Measurements from ENCODE around the gene PAQR7.

PAQR7 gene

GRCh38 chr1:25871704-25872494, 3.6 kb downstream of the PAQR7 start:
- H3K36me3 Mint-ChIP-seq, result no peaks in the 10 kb centered on the region
- H3K9me3 Mint-ChIP-seq, result no peaks in the 10 kb centered on the region
- H3K4me1 Mint-ChIP-seq, result peaks cover 46% of the 10 kb centered on the region
- H3K27me3 Mint-ChIP-seq, result no peaks in the 10 kb centered on the region
- ATAC-seq, result no peak
- no peak overlapping the region for H3K4me3 Mint-ChIP-seq
- peak overlapping the region; percentile 62 for H3K27ac Mint-ChIP-seq

GRCh38 chr1:25871086-25871703, 4.3 kb downstream of the PAQR7 start:
- H3K27ac Mint-ChIP-seq, result no peak overlapping the region

GRCh38 chr1:25870614-25871013, 4.9 kb downstream of the PAQR7 start:
- H3K4me3 Mint-ChIP-seq, result no peak overlapping the region
- peaks cover 5% of the 10 kb centered on the region for H3K36me3 Mint-ChIP-seq
- H3K4me1 Mint-ChIP-seq, result peaks cover 37% of the 10 kb centered on the region
- no peaks in the 10 kb centered on the region for H3K27me3 Mint-ChIP-seq
- no peak overlapping the region for H3K27ac Mint-ChIP-seq
- no peaks in the 10 kb centered on the region for H3K9me3 Mint-ChIP-seq
- ATAC-seq, result no peak

More at GRCh38 chr1:25871086-25871703, 4.3 kb downstream of the PAQR7 start:
- peaks cover 2% of the 10 kb centered on the region for H3K36me3 Mint-ChIP-seq
- peaks cover 42% of the 10 kb centered on the region for H3K4me1 Mint-ChIP-seq
- H3K4me3 Mint-ChIP-seq, result no peak overlapping the region
- no peaks in the 10 kb centered on the region for H3K27me3 Mint-ChIP-seq
- no peak for ATAC-seq
- H3K9me3 Mint-ChIP-seq, result no peaks in the 10 kb centered on the region

GRCh38 chr1:25869909-25870606, 5.5 kb downstream of the PAQR7 start:
- Mint-ChIP-seq H3K4me1 (peaks cover 34% of the 10 kb centered on the region), H3K4me3 (no peak overlapping the region), H3K27ac (no peak overlapping the region), H3K9me3 (no peaks in the 10 kb centered on the region), H3K36me3 (peaks cover 5% of the 10 kb centered on the region), H3K27me3 (no peaks in the 10 kb centered on the region)
- ATAC-seq, result no peak

GRCh38 chr1:25867210-25867991, 8.1 kb downstream of the PAQR7 start:
- H3K36me3 Mint-ChIP-seq, result peaks cover 13% of the 10 kb centered on the region
- H3K9me3 Mint-ChIP-seq, result no peaks in the 10 kb centered on the region
- H3K27ac Mint-ChIP-seq, result no peak overlapping the region
- ATAC-seq, result no peak
- no peak overlapping the region for H3K4me3 Mint-ChIP-seq
- H3K27me3 Mint-ChIP-seq, result no peaks in the 10 kb centered on the region
- peaks cover 12% of the 10 kb centered on the region for H3K4me1 Mint-ChIP-seq

GRCh38 chr1:25866288-25866687, 9.2 kb downstream of the PAQR7 start:
- Mint-ChIP-seq H3K36me3 (peaks cover 14% of the 10 kb centered on the region), H3K4me1 (peaks cover 8% of the 10 kb centered on the region), H3K27ac (no peak overlapping the region), H3K4me3 (no peak overlapping the region), H3K27me3 (no peaks in the 10 kb centered on the region), H3K9me3 (no peaks in the 10 kb centered on the region)
- no peak for ATAC-seq

- no peak for ATAC-seq
- peaks cover 13% of the 10 kb centered on the region for H3K4me1 Mint-ChIP-seq
- no peak overlapping the region for H3K27ac Mint-ChIP-seq
- H3K27me3 Mint-ChIP-seq, result no peaks in the 10 kb centered on the region
- no peak overlapping the region for H3K4me3 Mint-ChIP-seq
- H3K36me3 Mint-ChIP-seq, result peaks cover 14% of the 10 kb centered on the region
- no peaks in the 10 kb centered on the region for H3K9me3 Mint-ChIP-seq
These were observed 11.1 kb downstream of the PAQR7 start for GRCh38 chr1:25864434-25864833.

GRCh38 chr1:25863486-25864262, 11.8 kb downstream of the PAQR7 start:
- no peak for ATAC-seq
- Mint-ChIP-seq H3K27me3 (no peaks in the 10 kb centered on the region), H3K9me3 (no peaks in the 10 kb centered on the region), H3K36me3 (peaks cover 14% of the 10 kb centered on the region), H3K4me1 (peaks cover 21% of the 10 kb centered on the region), H3K27ac (no peak overlapping the region), H3K4me3 (no peak overlapping the region)

- no peak for ATAC-seq
- H3K4me3 Mint-ChIP-seq, result no peak overlapping the region
- H3K9me3 Mint-ChIP-seq, result no peaks in the 10 kb centered on the region
- H3K4me1 Mint-ChIP-seq, result peaks cover 24% of the 10 kb centered on the region
- H3K27me3 Mint-ChIP-seq, result no peaks in the 10 kb centered on the region
- H3K27ac Mint-ChIP-seq, result no peak overlapping the region
- H3K36me3 Mint-ChIP-seq, result peaks cover 14% of the 10 kb centered on the region
These were observed 12.6 kb downstream of the PAQR7 start for GRCh38 chr1:25862785-25863485.

- ATAC-seq, result no peak
- H3K4me3 Mint-ChIP-seq, result peak overlapping the region; percentile 11
- peaks cover 14% of the 10 kb centered on the region for H3K36me3 Mint-ChIP-seq
- peaks cover 24% of the 10 kb centered on the region for H3K4me1 Mint-ChIP-seq
- no peaks in the 10 kb centered on the region for H3K9me3 Mint-ChIP-seq
- peak overlapping the region; percentile 21 for H3K27ac Mint-ChIP-seq
- no peaks in the 10 kb centered on the region for H3K27me3 Mint-ChIP-seq
These were observed 13.9 kb downstream of the PAQR7 start for GRCh38 chr1:25861316-25862286.

- H3K4me1 Mint-ChIP-seq, result peaks cover 24% of the 10 kb centered on the region
- peak; percentile 94 for ATAC-seq
- peak within 1 kb of the TSS; percentile 75 for H3K4me3 Mint-ChIP-seq
- H3K36me3 Mint-ChIP-seq, result peaks cover 9% of the 10 kb centered on the region
- no peaks in the 10 kb centered on the region for H3K27me3 Mint-ChIP-seq
- H3K9me3 Mint-ChIP-seq, result no peaks in the 10 kb centered on the region
- peak within 1 kb of the TSS; percentile 89 for H3K27ac Mint-ChIP-seq
These were observed 16.4 kb downstream of the PAQR7 start, which contains the start of gene AUNIP for GRCh38 chr1:25858906-25859789. AUNIP (minus strand) TSS chr1:25859457; CDS start chr1:25859357, 100 bp downstream.

GRCh38 chr1:25858494-25858893, 17.0 kb downstream of the PAQR7 start:
- no peaks in the 10 kb centered on the region for H3K9me3 Mint-ChIP-seq
- no peak for ATAC-seq
- peak overlapping the region; percentile 89 for H3K27ac Mint-ChIP-seq
- no peaks in the 10 kb centered on the region for H3K27me3 Mint-ChIP-seq
- peaks cover 24% of the 10 kb centered on the region for H3K4me1 Mint-ChIP-seq
- peaks cover 9% of the 10 kb centered on the region for H3K36me3 Mint-ChIP-seq
- H3K4me3 Mint-ChIP-seq, result peak overlapping the region; percentile 75
